ENCODE results near the gene C8G.

DNA sequence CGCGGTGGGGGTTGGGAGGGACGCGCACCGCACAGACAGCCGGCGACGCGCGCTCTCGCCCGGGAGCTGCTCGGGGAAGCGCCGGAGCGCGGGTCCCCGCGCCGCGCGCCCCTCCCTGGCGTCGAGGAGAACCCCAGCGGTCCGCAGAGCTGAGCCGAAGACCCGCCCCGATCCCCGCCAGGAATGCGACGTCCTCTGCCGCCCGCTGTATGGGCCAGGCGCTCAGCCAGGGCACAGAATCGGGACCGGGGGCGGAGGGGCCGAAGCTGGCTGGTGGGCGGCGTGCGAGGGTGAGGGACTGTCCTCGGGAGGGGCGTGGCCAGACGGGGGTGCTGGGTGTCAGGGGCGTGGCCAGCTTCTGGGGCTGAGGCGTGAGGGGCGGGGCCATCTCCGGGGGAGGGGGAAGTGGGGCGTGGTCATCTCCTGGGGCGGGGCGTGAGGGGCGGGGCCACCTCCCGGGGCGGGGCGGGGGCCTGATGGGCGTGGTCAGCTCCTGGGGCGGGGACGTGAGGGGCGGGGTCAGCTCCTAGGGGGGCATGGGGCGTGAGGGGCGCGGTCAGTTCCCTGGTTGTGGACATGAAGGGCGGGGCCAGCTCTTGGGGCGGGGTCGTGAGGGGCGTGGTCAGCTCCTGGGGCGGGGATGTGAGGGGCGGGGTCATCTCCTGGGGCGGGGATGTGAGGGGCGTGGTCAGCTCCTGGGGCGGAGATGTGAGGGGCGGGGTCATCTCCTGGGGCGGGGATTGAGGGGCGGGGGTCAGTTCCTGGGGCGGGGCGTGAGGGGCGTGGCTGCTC is 33.2 kb downstream of the C8G start:
- TF ChIP-seq TAF1 (IDR thresholded peaks at IDR 0.05; ENCODE audit: low read depth) (0 out of 2 replicates have a peak, but pooled peaks have one; percentile 20), FOXM1 (IDR thresholded peaks at IDR 0.05; ENCODE audit: borderline replicate concordance, low read depth) (no peak)

Data from Ishikawa (cell line).